NCI-H2107 (cell line): ENCODE results near the gene SLC35A3.
A peak's percentile ranks its signal among the peaks of the same experiment; 100 is the strongest.
"Not testable (repeated sequence)": the region's sequence is repeated elsewhere in the genome, so short reads cannot be mapped to it uniquely, and the experiment has no call there.

Experiments used
- DNase-seq: peaks from one replicate; lab custom pipeline; 2025; lab: John Stamatoyannopoulos, UW

Gene SLC35A3

GRCh38 chr1:100035214-100035613 lies 65.4 kb downstream of the SLC35A3 start:
- no peak for DNase-seq

DNA sequence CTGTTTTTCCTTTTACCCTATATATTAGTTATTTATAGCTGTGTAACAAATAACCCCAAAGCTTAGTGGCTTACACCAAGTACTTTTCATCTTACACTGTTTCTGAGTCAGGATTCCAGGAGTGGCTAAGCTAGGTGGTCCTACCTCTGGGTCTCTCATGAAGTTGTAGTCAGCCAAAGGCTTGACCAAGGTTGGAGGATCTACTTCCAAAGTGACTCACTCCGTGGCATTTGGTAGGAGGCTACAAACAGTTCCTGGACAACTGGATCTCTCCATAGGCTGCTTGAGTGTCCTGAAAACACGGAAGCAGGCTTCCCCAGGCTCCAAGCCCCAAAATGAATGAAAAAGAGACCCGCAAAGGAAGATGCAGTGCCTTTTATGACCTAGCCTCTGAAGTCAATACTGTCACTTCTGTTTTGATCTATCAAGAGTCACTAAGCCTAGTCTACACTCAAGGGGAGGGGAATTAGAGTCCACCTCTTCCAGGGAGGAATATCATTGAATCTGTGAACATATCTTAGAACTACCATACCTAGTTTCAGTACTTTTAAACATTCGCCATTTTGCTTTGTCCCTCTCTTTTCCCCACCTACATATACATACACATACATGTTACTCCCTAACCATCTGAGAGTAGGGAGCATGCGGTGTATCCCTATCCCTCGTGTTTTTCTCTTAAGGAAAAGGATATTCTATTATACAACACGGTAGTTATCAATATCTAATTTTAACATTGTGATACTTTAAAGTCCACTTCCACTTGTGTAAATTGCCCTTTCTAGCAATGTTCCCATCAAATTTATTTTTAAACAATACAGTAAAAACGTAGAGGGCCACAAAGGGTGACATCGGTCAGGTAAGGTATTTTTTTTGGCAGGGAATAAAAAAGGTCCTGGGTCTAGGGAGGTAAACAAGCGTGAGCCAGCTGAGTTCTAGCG lies 67.2 kb downstream of the SLC35A3 start:
- DNase-seq = no peak

DNA sequence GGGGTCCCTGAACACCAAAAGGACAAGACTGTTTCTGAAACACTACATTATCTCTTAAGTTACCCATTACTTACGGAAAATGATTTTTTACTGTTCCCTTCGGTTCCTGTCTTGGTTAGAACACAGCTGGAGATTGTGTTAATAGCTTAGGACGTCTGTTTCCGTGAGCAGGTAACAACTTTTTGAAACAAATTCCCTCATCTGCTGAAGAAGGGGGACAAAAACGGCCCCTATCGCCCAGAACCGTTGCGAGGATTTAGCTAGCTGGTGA lies 67.8 kb downstream of the SLC35A3 start:
- no peak for DNase-seq

GRCh38 chr1:100037927-100038659 lies 68.3 kb downstream of the SLC35A3 start:
- peak; percentile 94 for DNase-seq

DNA sequence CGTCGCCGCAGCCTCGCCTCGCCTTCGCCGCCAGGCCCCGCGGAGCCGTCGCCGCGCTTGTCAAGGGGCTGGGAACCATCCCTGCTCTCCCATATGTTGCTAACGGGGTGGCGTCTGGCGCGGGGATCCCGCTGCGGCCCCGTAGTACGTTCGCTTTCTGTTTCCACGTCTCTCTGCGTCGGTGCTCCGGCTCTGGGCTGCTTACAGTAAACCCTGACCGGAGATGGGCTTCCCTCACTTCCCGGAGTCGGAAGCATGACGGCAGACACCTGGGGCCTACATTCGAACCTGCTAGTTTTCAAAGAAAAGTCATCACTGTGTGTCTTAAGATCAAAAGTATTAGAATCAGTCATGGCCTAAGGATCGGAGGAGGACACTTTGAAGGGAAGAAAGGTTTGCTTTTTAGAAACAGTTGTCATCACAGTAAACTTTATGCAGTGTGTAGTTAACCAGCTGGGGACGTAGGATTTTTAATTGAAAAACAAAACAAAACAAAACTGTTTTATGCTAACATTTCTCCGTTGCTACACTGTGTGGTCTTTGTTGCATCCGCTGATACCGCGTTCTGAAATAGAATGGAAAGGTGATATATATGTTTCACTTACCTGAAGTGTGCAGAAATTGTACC lies 69.0 kb downstream of the SLC35A3 start:
- DNase-seq = peak; percentile 42

- no peak for DNase-seq
These were observed 69.8 kb downstream of the SLC35A3 start for GRCh38 chr1:100039591-100039990.

DNA sequence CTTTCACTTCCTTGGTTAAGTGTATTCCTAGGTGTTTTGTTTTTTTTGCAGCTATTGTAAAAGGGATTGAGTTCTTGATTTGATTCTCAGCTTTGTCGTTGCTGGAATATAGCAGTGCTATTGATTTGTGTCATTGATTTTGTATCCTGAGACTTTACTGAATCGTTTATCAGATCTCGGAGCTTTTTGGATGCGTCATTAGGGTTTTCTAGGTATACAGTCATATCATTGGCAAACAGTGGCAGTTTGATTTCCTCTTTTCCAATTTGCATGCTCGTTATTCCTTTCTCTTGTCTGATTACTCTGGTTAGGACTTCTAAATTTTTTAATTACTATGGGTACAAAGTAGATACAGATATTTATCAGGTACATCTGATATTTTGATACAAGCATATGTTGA lies 75.4 kb downstream of the SLC35A3 start:
- DNase-seq = no peak

- not testable (repeated sequence) for DNase-seq
These were observed 77.5 kb downstream of the SLC35A3 start for GRCh38 chr1:100047235-100047708.

DNA sequence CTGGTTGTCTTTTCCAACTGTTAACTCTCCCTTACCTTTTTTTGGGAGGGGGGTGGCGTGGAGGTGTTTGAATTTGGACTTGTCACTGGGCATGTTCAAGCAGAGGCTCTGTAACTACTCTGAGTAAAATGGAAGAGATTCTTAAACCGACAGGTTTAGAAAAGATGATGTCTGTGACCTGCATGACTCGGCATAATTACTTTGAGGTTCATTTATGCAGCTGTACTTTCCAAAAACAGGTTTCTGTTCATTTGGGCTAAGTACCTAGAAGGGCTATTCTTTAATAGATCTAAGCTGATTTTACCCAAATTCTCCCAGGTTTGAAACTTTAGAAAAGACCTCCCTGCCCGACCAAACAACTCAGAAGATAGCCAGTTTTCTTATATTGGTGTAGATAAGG lies 80.3 kb downstream of the SLC35A3 start:
- DNase-seq = no peak

GRCh38 chr1:100051401-100051800 lies 81.6 kb downstream of the SLC35A3 start:
- DNase-seq = no peak

GRCh38 chr1:100051893-100052292 lies 82.1 kb downstream of the SLC35A3 start:
- no peak for DNase-seq

- DNase-seq = no peak
These were observed 83.3 kb downstream of the SLC35A3 start for GRCh38 chr1:100053119-100053518.

DNA sequence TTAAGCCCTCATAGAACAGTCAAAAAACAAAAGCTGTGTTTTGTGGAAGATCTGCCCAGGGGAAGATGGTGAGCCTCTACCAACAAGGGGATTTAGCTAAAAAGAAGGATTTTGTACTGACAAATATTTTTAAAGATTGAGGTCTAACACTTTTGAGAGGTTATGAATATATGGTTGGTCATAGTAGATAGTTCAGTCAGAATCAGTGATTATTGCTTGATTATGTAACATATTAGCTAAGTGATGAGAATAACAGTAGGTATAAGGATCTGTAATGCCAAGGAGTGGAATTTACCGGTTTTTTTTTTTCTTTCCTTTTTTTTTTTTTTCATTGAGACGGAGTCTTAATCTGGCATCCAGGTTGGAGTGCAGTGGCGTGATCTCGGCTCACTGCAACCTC lies 83.9 kb downstream of the SLC35A3 start:
- DNase-seq = no peak

- no peak for DNase-seq
These were observed 91.9 kb downstream of the SLC35A3 start for GRCh38 chr1:100061681-100062080.

DNA sequence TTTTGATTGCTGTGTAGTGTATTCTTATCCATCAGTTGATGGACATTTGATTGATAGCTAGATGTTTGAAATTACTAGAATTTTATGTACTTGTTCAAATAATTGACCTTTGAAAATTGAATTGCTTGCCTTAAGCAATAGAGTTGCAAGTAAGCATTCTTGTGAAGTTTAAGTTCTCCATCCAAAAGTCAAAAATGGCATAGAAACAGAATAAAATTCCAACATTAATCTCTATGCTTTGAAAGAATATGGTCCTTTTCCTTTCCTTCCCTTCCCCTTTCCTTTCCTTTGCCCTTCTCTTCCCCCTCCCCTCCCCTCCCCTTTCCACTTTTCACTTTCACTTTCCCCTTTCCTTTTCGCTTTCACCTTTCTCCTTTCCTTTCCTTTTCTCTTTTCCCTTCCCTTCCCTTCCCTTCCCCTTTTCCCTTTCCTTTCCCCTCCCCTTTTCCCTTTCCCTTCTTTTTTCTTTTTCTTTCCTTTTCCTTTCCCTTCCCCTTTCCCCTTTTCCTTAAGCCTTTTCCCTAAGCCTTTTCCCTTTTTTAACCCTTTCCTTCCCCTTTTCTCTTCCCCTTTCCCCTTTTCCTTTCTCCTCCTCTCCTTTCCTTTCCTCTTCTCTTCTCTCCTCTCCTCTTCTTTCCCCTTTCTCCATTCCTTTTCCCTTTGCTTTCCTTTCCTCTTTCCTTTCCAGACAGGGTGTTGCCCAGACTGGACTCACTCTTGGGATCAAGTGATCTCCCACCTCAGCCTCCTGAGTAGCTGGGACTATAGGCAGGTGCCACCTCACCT lies 95.6 kb downstream of the SLC35A3 start:
- no peak for DNase-seq

GRCh38 chr1:100065969-100066227 lies 96.1 kb downstream of the SLC35A3 start:
- DNase-seq = no peak

- no peak for DNase-seq
These were observed 100.6 kb downstream of the SLC35A3 start for GRCh38 chr1:100070201-100070939.

DNA sequence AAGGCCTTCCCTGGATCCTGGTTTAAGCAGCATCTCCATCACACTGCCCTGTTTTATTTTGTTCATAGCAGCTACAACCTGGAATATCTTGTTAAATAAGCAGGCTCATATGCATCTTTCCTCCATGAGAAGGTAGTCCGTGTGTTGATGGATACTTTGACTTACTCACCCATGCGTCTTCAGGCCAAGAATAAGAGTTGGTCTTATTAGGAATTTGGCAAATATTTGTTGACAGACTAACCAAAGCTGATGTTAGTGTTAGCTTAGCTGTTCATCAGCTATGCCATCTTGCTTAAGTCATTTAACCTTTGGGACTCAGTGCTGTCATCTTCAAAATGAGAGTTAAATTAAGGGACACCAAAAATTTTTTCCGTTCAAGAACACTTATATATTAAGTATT lies 103.7 kb downstream of the SLC35A3 start:
- DNase-seq = no peak

GRCh38 chr1:100074604-100075395 lies 105.0 kb downstream of the SLC35A3 start:
- no peak for DNase-seq

GRCh38 chr1:100075773-100076172 lies 106.0 kb downstream of the SLC35A3 start:
- no peak for DNase-seq

DNA sequence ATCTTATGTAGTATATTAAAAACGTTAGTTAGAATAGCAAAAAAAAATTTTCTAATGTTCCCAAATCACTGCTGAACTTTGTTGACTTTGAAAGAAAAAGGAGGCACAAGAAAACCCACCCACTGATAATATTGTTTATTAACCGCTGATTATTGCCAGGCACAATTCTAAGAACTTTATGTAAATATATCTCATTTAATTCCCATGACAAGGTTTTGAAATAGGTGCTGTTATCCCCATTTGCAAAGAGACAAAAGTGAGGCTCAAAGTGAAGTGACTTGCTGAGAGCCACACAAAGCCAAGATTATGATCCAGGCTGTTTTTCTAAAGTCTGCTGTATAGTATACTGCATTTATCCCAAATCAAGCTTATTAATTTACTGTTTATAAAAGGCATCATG lies 106.5 kb downstream of the SLC35A3 start:
- DNase-seq = no peak
